Tongue (tissue), 2 donors: ENCODE results near the gene MIOX. TPM values are rescaled to one million over a fixed set of nuclear protein-coding genes. Genes with fewer than 3 reads are reported as not detected.
"Not testable (repeated sequence)": the region's sequence is repeated elsewhere in the genome, so short reads cannot be mapped to it uniquely, and the experiment has no call there.

Experiments used
- DNase-seq: peaks from one replicate; pipeline ENCODE4 v3.0.0-alpha.2; 2015
- total RNA-seq: library from RNA; depleted of rRNA; stranded (reverse); fragments of >200 nt; gene quantifications from one replicate; pipeline ENCODE4 v1.2.3, GENCODE V29; 2014

Gene MIOX
- total RNA-seq, 1 donor from 2014 or later: not detected

- no peak for DNase-seq
These were observed 31.0 kb downstream of the MIOX start for GRCh38 chr22:50517495-50518260.

- no peak for DNase-seq
These were observed 31.9 kb downstream of the MIOX start for GRCh38 chr22:50518606-50519005.

- DNase-seq: no peak
These were observed 32.5 kb downstream of the MIOX start for GRCh38 chr22:50519151-50519550.

GRCh38 chr22:50520184-50520583 lies 33.5 kb downstream of the MIOX start:
- not testable (repeated sequence) for DNase-seq

- DNase-seq: no peak
These were observed 34.3 kb downstream of the MIOX start for GRCh38 chr22:50520826-50521453.

- no peak for DNase-seq
These were observed 35.1 kb downstream of the MIOX start for GRCh38 chr22:50521710-50522109.

- DNase-seq: no peak
These were observed 35.6 kb downstream of the MIOX start for GRCh38 chr22:50522208-50522805.

- DNase-seq: no peak
These were observed 36.3 kb downstream of the MIOX start for GRCh38 chr22:50522806-50523438.

- no peak for DNase-seq
These were observed 36.8 kb downstream of the MIOX start for GRCh38 chr22:50523458-50523805.

- no peak for DNase-seq
These were observed 37.4 kb downstream of the MIOX start for GRCh38 chr22:50523806-50524675.

GRCh38 chr22:50524676-50525103 lies 38.0 kb downstream of the MIOX start:
- DNase-seq: no peak

GRCh38 chr22:50525104-50525857 lies 38.6 kb downstream of the MIOX start, which contains the start of gene SCO2:
SCO2 (minus strand) TSS chr22:50525598; CDS start chr22:50524411, 1,187 bp downstream.
- peak; percentile 99 for DNase-seq

- DNase-seq: no peak
These were observed 39.1 kb downstream of the MIOX start for GRCh38 chr22:50525858-50526107.

GRCh38 chr22:50526108-50526833 lies 39.6 kb downstream of the MIOX start:
- peak; percentile 90 for DNase-seq

- DNase-seq: no peak
These were observed 40.5 kb downstream of the MIOX start for GRCh38 chr22:50526834-50527801.

- no peak for DNase-seq
These were observed 41.4 kb downstream of the MIOX start for GRCh38 chr22:50527921-50528681.

- DNase-seq: no peak
These were observed 42.2 kb downstream of the MIOX start for GRCh38 chr22:50528682-50529415.

GRCh38 chr22:50529416-50529896 lies 42.8 kb downstream of the MIOX start:
- DNase-seq: no peak
